HL-60 (cell line): ENCODE results near the gene NAALADL2.

Source experiments
- DNase-seq, 2 experiments: peaks; one replicate each; pipeline ENCODE4 v3.0.0-alpha.2; 2010 to 2020; ENCODE audit warnings: low read depth in 1 of 2, low spot score in 1 of 2
- H3K27ac ChIP-seq: fragments of 250-450 bp; sonication (Bioruptor Pico); replicated peaks from 2 replicates; pipeline ENCODE4 v1.5.1; 2020; ENCODE audit warnings: mild to moderate bottlenecking, moderate library complexity
- H3K27me3 ChIP-seq: fragments of 250-450 bp; sonication (Bioruptor Pico); 2 replicates; pipeline ENCODE4 v1.5.1; 2021; ENCODE audit warnings: mild to moderate bottlenecking, moderate library complexity; ENCODE audit not compliant: insufficient read depth, poor library complexity, severe bottlenecking
- H3K4me3 ChIP-seq: replicated peaks from 2 replicates; pipeline ENCODE4 v1.5.1; 2011; ENCODE audit warnings: mild to moderate bottlenecking, control low read depth, low read length; ENCODE audit not compliant: insufficient read depth
- CTCF ChIP-seq: IDR thresholded peaks from one replicate; pipeline ENCODE4 v1.5.1; 2011; ENCODE audit warnings: low read length, control low read depth, inconsistent platforms; ENCODE audit not compliant: insufficient read depth
- GABPA ChIP-seq: IDR thresholded peaks from 2 replicates; pipeline ENCODE4 v1.6.1; 2012; ENCODE audit warnings: low read depth
- POLR2AphosphoS5 ChIP-seq: IDR thresholded peaks from 2 replicates; pipeline ENCODE4 v1.6.1; 2012; ENCODE audit warnings: low read depth
- REST ChIP-seq: IDR thresholded peaks from 2 replicates; pipeline ENCODE4 v1.6.1; 2012; ENCODE audit warnings: low read depth; ENCODE audit not compliant: insufficient replicate concordance
- SPI1 ChIP-seq: IDR thresholded peaks from 2 replicates; pipeline ENCODE4 v1.6.1; 2012; ENCODE audit warnings: low read depth, mild to moderate bottlenecking, borderline replicate concordance

The NAALADL2 gene

GRCh38 chr3:174854987-174855386 lies 4.1 kb upstream of the NAALADL2 start:
- no peak for DNase-seq
- no peaks in the 10 kb centered on the region for H3K27me3 ChIP-seq
- TF ChIP-seq CTCF (no peak), GABPA (no peak), POLR2AphosphoS5 (no peak), SPI1 (no peak), REST (no peak)
- H3K4me3 ChIP-seq: no peak overlapping the region
- no peak overlapping the region for H3K27ac ChIP-seq

GRCh38 chr3:174857301-174857700 lies 1.8 kb upstream of the NAALADL2 start:
- TF ChIP-seq SPI1 (no peak), REST (no peak), GABPA (no peak), POLR2AphosphoS5 (no peak), CTCF (no peak)
- no peak overlapping the region for H3K27ac ChIP-seq
- H3K27me3 ChIP-seq: no peaks in the 10 kb centered on the region
- DNase-seq: no peak
- no peak overlapping the region for H3K4me3 ChIP-seq

GRCh38 chr3:174858353-174858752 lies 781 bp upstream of the NAALADL2 start:
- Histone ChIP-seq H3K27ac (no peak overlapping the region), H3K27me3 (no peaks in the 10 kb centered on the region), H3K4me3 (no peak overlapping the region)
- DNase-seq: no peak
- TF ChIP-seq GABPA (no peak), SPI1 (no peak), CTCF (no peak), POLR2AphosphoS5 (no peak), REST (no peak)
